Suprapubic skin (tissue), 4 donors: ENCODE data around the gene NFATC2. TPM values are rescaled to one million over a fixed set of nuclear protein-coding genes. Genes with fewer than 3 reads are reported as not detected.
"Not testable (repeated sequence)": the region's sequence is repeated elsewhere in the genome, so short reads cannot be mapped to it uniquely, and the experiment has no call there.

Experiments used
- DNase-seq, 2 donors: peaks; one replicate each; pipeline ENCODE4 v3.0.0-alpha.2; 2019; ENCODE audit warnings: low spot score in 2 of 2
- H3K27ac ChIP-seq: fragments of 200-600 bp; sonication (generic); one replicate; pipeline ENCODE4 v1.5.1; 2019
- H3K27me3 ChIP-seq: fragments of 200-600 bp; sonication (generic); one replicate; pipeline ENCODE4 v1.5.1; 2019
- H3K36me3 ChIP-seq: fragments of 200-600 bp; sonication (generic); one replicate; pipeline ENCODE4 v1.5.1; 2019
- H3K4me1 ChIP-seq: fragments of 200-600 bp; sonication (generic); one replicate; pipeline ENCODE4 v1.5.1; 2019
- H3K4me3 ChIP-seq: fragments of 200-600 bp; sonication (generic); one replicate; pipeline ENCODE4 v1.5.1; 2019; ENCODE audit warnings: mild to moderate bottlenecking
- H3K9me3 ChIP-seq: fragments of 200-600 bp; sonication (generic); one replicate; pipeline ENCODE4 v1.5.1; 2019
- CTCF ChIP-seq, 2 donors: fragments of 200-600 bp in 1 of 2; fragments of 450-650 bp in 1 of 2; sonication (generic) in 1 of 2; IDR thresholded peaks; one replicate each; pipeline ENCODE4 v1.5.1; 2016 to 2019; ENCODE audit warnings: antibody characterized with exemption in 2 of 2, mild to moderate bottlenecking in 1 of 2, moderate library complexity in 1 of 2
- EP300 ChIP-seq: sonication (generic); formaldehyde crosslinking; IDR thresholded peaks from one replicate; pipeline ENCODE4 v1.6.1; 2017; ENCODE audit warnings: antibody characterized with exemption
- POLR2A ChIP-seq, 2 donors: fragments of 450-650 bp; IDR thresholded peaks; one replicate each; pipeline ENCODE4 v1.6.1; 2017; ENCODE audit warnings: antibody characterized with exemption in 2 of 2, mild to moderate bottlenecking in 2 of 2, moderate library complexity in 2 of 2
- POLR2AphosphoS5 ChIP-seq, 3 donors: sonication (generic); formaldehyde crosslinking; IDR thresholded peaks; one replicate each; pipeline ENCODE4 v1.6.1; 2017; ENCODE audit warnings: antibody characterized with exemption in 3 of 3
- WGBS: methylation state at CpG from one replicate; pipeline ENCODE4 v1.1.5; 2018; 5-methylcytosine and 5-hydroxymethylcytosine counted together
- total RNA-seq, 4 donors: library from RNA; depleted of rRNA; stranded (reverse); fragments of >200 nt; gene quantifications; one replicate each; pipeline ENCODE4 v1.1.0, GENCODE V29; 2016

NFATC2 gene
- total RNA-seq, 4 donors from 2014 or later: 5.4 to 15.7 (median 8.4) TPM

- Histone ChIP-seq H3K27ac (peak overlapping the region; percentile 62), H3K36me3 (no peaks in the 10 kb centered on the region), H3K27me3 (no peaks in the 10 kb centered on the region), H3K9me3 (no peaks in the 10 kb centered on the region), H3K4me3 (no peak overlapping the region), H3K4me1 (peaks cover 30% of the 10 kb centered on the region)
- TF ChIP-seq POLR2AphosphoS5 (IDR thresholded peaks at IDR 0.05) (peak in 1 of 3 donors; percentile 1), CTCF (IDR thresholded peaks at IDR 0.05) (no peak), POLR2A (IDR thresholded peaks at IDR 0.05) (no peak)
- 64% methylated on average over 24 of the region's 25 CpGs for WGBS
- DNase-seq: no peak
Measured at GRCh38 chr20:51569815-51570738, 27.6 kb upstream of the NFATC2 start.

DNA sequence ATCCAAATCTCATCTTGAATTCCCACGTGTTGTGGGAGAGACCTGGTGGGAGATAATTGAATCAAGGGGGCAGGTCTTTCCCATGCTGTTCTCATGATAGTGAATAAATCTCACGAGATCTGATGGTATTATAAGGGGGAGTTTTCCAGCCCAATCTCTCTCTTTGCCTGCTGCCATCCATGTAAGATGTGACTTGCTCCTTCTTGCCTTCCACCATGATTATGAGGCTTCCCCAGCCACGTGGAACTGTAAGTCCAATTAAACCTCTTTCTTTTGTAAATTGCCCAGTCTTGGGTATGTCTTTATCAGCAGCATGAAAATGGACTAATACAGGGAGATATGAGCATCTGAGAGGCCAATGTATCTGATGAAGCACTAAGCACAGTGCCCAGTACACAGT is 26.0 kb upstream of the NFATC2 start:
- not testable (repeated sequence) for H3K9me3 ChIP-seq, H3K27me3 ChIP-seq, H3K4me3 ChIP-seq, H3K36me3 ChIP-seq, H3K27ac ChIP-seq, DNase-seq
- WGBS: 86% methylated on average over 3 of the region's 3 CpGs
- peaks cover 32% of the 10 kb centered on the region for H3K4me1 ChIP-seq

- Histone ChIP-seq H3K27ac (no peak overlapping the region), H3K27me3 (no peaks in the 10 kb centered on the region), H3K36me3 (no peaks in the 10 kb centered on the region), H3K9me3 (no peaks in the 10 kb centered on the region), H3K4me3 (no peak overlapping the region), H3K4me1 (peaks cover 36% of the 10 kb centered on the region)
- no peak for DNase-seq
- TF ChIP-seq POLR2AphosphoS5 (IDR thresholded peaks at IDR 0.05) (no peak), POLR2A (IDR thresholded peaks at IDR 0.05) (no peak), CTCF (IDR thresholded peaks at IDR 0.05) (no peak), EP300 (no peak)
- WGBS: 90% methylated on average over 5 of the region's 5 CpGs
Measured at GRCh38 chr20:51567622-51568021, 25.1 kb upstream of the NFATC2 start.

- Histone ChIP-seq H3K4me1 (peaks cover 45% of the 10 kb centered on the region), H3K9me3 (no peaks in the 10 kb centered on the region), H3K27me3 (peaks cover 9% of the 10 kb centered on the region), H3K27ac (no peak overlapping the region), H3K36me3 (no peaks in the 10 kb centered on the region), H3K4me3 (no peak overlapping the region)
- DNase-seq: no peak
- 80% methylated on average over 4 of the region's 4 CpGs for WGBS
- TF ChIP-seq CTCF (IDR thresholded peaks at IDR 0.05) (no peak), POLR2A (IDR thresholded peaks at IDR 0.05) (no peak), EP300 (no peak), POLR2AphosphoS5 (IDR thresholded peaks at IDR 0.05) (no peak)
Measured at GRCh38 chr20:51566594-51566993, 24.1 kb upstream of the NFATC2 start.

- no peak overlapping the region for H3K4me3 ChIP-seq
- no peak for TF ChIP-seq CTCF (IDR thresholded peaks at IDR 0.05)
- no peak for TF ChIP-seq EP300
- no peak for TF ChIP-seq POLR2A (IDR thresholded peaks at IDR 0.05)
- no peak for TF ChIP-seq POLR2AphosphoS5 (IDR thresholded peaks at IDR 0.05)
- H3K4me1 ChIP-seq: peaks cover 49% of the 10 kb centered on the region
- H3K27me3 ChIP-seq: peaks cover 17% of the 10 kb centered on the region
- H3K27ac ChIP-seq: peak overlapping the region; percentile 47
- no peaks in the 10 kb centered on the region for H3K9me3 ChIP-seq
- DNase-seq: no peak
- no peaks in the 10 kb centered on the region for H3K36me3 ChIP-seq
- WGBS: 49% methylated on average over 12 of the region's 14 CpGs
Measured at GRCh38 chr20:51565298-51566144, 23.0 kb upstream of the NFATC2 start.
